Glomerular visceral epithelial cell (primary cell): ENCODE results near the gene GABARAP.
"Not testable (repeated sequence)": the region's sequence is repeated elsewhere in the genome, so short reads cannot be mapped to it uniquely, and the experiment has no call there.

ENCODE experiments used
- DNase-seq: peaks from one replicate; pipeline ENCODE4 v3.0.0-alpha.2; 2016; ENCODE audit errors: extremely low spot score

The GABARAP gene

GRCh38 chr17:7260651-7261378 lies 18.6 kb upstream of the GABARAP start:
- DNase-seq, result no peak

GRCh38 chr17:7260151-7260550 lies 17.9 kb upstream of the GABARAP start:
- DNase-seq, result no peak

GRCh38 chr17:7259555-7259889 lies 17.3 kb upstream of the GABARAP start:
- DNase-seq, result no peak

- DNase-seq, result no peak
These were observed 16.7 kb upstream of the GABARAP start for GRCh38 chr17:7258731-7259554.

- DNase-seq, result no peak
These were observed 14.7 kb upstream of the GABARAP start for GRCh38 chr17:7256766-7257456.

- DNase-seq, result no peak
These were observed 12.3 kb upstream of the GABARAP start for GRCh38 chr17:7254511-7254910.

- no peak for DNase-seq
These were observed 10.8 kb upstream of the GABARAP start for GRCh38 chr17:7253082-7253481.

GRCh38 chr17:7252176-7253043 lies 10.2 kb upstream of the GABARAP start, which contains the start of gene ELP5:
Gene ELP5, plus strand, starts transcription at chr17:7252215. Its CDS starts 336 bp downstream, at chr17:7252551.
- peak; percentile 93 for DNase-seq

- peak; percentile 100 for DNase-seq
These were observed 9.5 kb upstream of the GABARAP start, which contains the start of gene CTDNEP1 for GRCh38 chr17:7251661-7252175. Gene CTDNEP1, minus strand, starts transcription at chr17:7251734. Its CDS starts 438 bp downstream, at chr17:7251296.

- DNase-seq, result no peak
These were observed 8.7 kb upstream of the GABARAP start for GRCh38 chr17:7250695-7251627.

GRCh38 chr17:7249830-7250229 lies 7.6 kb upstream of the GABARAP start:
- DNase-seq, result no peak

- no peak for DNase-seq
These were observed 7.0 kb upstream of the GABARAP start for GRCh38 chr17:7249214-7249613.

- no peak for DNase-seq
These were observed 6.5 kb upstream of the GABARAP start for GRCh38 chr17:7248796-7249195.

- DNase-seq, result no peak
These were observed 4.5 kb upstream of the GABARAP start for GRCh38 chr17:7246779-7247178.

- DNase-seq, result not testable (repeated sequence)
These were observed 1.6 kb upstream of the GABARAP start for GRCh38 chr17:7243838-7244237.

GRCh38 chr17:7243453-7243729 lies 1.1 kb upstream of the GABARAP start:
- no peak for DNase-seq

- DNase-seq, result peak; percentile 94
These were observed 636 bp upstream of the GABARAP start for GRCh38 chr17:7242717-7243452.

GRCh38 chr17:7241090-7241733 lies 1.0 kb downstream of the GABARAP start:
- no peak for DNase-seq

GRCh38 chr17:7240375-7240774 lies 1.9 kb downstream of the GABARAP start:
- DNase-seq, result no peak
